AG08395 (cell line): ENCODE measurements around the gene MRPL39.
"Not testable (repeated sequence)": the region's sequence is repeated elsewhere in the genome, so short reads cannot be mapped to it uniquely, and the experiment has no call there.

ENCODE experiments used
- DNase-seq: peaks from one replicate; pipeline ENCODE4 v3.0.0; 2012; ENCODE audit warnings: mixed read lengths, low spot score

The MRPL39 gene

DNA sequence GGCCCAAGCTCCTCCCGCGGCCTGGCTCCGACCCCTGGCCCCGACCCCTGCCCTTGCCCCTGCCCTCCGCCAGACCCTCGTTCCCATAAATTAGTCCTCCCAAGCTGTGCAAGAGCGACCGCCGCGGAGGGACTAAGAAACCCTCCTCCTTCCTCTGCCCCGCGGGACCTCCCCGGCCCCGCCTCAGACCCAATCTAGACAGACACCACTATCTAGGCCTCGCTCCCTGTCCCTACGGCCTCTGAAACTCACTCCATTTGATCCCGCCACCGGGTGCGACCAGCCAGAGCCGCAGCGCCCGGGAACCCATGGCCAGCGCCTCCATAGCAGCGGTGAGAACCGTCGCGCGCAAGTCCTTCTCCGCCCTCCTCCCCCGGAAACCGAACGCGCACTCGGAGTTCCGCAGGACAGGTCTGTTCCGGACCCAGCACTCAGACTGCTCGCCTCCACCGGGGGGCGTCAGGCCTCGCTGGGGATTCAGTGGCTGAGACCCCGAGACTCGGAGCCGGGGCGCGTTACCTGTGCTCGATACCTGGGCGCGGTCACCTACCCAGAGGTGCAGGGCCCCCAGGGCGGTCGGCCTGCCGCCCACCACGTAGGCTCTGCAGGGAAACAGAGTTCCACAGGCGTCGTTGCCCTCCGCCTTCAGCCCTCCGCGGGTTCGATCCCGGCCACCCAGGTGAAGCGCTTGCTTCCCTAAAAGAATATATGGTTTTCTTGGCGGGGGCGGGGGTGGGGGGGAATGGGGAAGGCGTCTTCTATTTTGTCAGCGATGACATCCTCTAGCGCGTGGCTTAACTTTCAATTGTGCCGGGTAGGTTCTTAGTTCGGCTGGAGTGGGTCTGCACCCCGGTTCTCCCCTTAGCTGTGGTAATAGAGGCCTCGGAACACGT is at the start of gene MRPL39:
Gene MRPL39 (minus strand): TSS at position 331 of the 893 bp plus-strand sequence. CDS start 6 bp downstream, at position 325.
- peak; percentile 94 for DNase-seq

DNA sequence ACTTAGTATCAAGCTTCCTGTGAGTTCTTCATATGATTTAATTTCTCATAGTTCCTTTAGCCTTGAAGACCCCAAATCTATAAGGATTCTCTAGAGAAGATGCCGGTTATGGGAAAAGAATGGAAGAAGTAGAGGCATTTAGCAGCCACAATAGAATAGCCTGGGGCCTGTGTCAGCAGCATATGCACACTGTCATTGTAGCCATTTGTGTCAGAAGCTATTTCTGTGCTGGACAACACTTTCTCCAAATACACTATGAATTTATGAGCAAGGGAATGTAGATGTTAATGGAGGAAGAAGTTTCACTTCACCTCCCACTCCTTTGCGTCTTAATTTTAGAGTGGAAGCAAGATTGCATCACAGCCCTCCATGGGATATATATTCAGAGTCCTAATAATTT is 49.1 kb upstream of the MRPL39 start:
- DNase-seq = no peak

- no peak for DNase-seq
Measured at GRCh38 chr21:25649146-25649545, 41.9 kb upstream of the MRPL39 start.

- no peak for DNase-seq
Measured at GRCh38 chr21:25647647-25648046, 40.4 kb upstream of the MRPL39 start.

- DNase-seq = no peak
Measured at GRCh38 chr21:25646474-25646873, 39.2 kb upstream of the MRPL39 start.

GRCh38 chr21:25643486-25643885 is 36.2 kb upstream of the MRPL39 start:
- no peak for DNase-seq

DNA sequence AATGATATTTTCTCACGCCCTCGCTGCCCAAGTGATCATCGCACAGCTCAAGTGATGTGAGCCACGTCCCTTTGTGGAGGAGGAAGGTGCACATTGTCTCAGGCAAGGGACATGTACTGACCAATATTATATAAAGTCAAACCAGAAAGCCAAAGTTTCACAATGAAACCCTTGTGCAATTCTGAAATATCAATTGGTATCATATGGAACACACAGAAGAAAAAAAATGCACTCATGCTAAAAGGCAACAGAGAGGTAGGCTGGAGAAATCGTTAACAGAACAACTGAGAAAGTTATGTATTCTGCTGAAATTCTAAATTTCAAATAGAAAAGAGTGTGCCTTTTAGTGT is 33.6 kb upstream of the MRPL39 start:
- DNase-seq = no peak

DNA sequence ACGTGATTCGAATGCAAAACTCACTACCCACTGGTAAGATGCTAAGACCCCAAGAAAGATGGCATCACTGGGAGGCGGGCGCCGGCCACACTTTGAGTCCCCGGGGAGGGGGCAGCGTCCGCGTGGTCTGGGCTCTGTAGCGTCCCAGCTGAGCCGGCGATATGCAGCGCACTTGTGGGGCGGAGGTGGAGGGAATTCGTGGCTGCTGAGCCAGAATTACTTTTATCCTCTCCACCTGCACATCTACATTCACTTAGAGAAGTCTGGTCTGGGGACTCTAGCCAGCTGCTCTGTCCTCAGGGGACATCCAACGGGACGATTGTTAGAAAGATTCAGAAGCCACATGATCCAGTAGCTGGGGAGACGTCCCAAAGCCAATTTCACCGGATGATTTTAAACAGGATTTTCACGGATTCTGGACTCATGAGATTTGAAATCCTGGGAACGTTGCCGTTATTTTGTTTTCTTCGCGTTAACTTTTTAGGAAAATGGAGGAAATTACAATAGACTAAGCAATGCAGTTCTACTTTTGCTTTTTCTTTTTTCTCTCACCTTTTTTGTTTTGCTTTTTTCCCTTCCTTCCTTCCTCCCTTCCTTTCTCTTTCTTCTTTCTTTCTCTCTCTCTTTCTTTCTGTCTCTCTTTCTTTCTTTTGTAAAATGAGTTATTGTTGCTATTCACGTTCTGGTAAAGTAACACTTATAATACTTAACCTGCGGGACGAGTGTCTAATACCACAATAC is 33.1 kb upstream of the MRPL39 start:
- DNase-seq = peak; percentile 4

DNA sequence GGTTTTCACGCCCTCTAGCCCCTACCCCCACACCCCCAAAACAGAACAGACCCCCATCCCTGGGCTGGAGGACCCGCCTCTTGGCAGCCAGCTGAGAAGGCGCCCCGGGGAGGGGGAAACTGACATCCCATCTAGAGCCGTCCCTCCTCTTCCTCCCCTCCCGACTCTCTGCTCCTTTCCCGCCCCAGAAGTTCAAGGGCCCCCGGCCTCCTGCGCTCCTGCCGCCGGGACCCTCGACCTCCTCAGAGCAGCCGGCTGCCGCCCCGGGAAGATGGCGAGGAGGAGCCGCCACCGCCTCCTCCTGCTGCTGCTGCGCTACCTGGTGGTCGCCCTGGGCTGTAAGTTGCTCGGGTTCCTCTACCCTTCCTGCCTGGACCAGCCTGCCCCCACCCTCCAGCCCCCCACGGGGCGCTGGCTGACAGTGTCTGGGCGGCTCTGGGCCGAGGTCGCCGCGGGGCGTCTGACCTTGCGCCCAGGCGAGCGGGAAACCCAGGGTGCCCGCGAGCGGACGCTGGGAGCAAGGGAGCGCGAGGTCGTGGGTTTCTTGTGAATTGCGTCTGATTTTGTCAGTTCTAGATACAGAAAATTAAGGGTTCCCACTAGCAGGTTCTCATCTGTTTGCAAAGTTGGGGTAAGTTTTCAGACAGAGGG is 32.4 kb upstream of the MRPL39 start:
- peak; percentile 30 for DNase-seq

GRCh38 chr21:25638660-25639550 is 31.6 kb upstream of the MRPL39 start, which contains the start of gene JAM2:
TSS of gene JAM2 (plus strand) at chr21:25639258. CDS start at chr21:25639822, 564 bp downstream.
- peak; percentile 32 for DNase-seq

DNA sequence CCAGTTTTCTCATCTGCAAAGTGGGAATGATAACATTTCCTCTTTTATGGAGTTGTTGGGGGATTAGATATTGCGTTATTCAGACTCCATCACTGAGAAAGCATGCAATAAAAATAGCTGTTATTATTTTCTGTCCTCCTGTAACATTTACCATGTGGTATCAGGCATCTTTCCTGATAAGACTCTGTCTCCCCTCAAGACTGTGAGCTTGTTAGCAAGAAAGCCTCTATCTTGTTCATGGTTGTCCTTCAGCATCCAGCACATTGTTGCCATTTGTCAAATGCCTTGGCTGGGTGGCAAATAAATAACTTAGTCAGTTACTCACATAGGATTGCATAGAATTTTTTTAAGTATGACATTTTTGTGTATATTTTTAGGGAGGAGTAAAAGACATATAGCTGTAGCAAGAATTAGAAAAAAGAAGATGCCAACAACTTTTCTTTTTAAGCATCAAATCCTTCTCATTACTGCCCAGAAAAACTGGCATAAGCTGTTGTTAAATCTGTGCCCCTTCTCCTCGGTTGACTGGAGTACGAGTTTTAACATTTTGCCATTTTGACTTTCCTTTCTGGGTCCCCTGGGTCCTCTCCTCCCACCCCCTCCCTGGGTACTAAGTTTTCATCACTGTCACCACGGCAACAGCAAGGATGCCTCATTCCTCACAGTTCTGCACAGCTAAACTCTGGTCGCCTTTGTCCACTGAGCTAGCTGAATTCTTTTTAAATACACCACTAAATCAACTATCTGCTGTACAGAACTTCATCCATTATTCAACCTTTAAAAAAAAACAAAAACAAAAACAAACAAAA is 30.8 kb upstream of the MRPL39 start:
- no peak for DNase-seq

DNA sequence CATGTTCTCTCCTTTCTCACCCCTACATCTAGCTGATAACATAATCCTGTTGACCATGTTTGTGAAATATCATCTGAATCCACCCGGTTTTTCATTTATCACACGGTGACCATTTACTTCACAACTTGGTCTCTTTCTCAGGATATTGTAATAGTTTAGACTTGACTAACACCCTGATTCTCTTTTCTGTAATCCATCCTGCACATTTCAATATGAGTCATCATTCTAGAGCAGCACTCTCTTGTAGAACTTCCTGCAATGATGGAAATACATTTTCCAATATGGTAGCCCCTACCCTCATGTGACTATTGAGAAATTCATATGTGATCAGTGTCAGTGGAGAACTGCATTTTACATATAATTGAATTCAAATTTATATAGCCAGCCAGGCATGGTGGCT is 29.4 kb upstream of the MRPL39 start:
- DNase-seq = peak; percentile 4

GRCh38 chr21:25635310-25635709 is 28.0 kb upstream of the MRPL39 start:
- DNase-seq = no peak

GRCh38 chr21:25632296-25632695 is 25.0 kb upstream of the MRPL39 start:
- DNase-seq = no peak

DNA sequence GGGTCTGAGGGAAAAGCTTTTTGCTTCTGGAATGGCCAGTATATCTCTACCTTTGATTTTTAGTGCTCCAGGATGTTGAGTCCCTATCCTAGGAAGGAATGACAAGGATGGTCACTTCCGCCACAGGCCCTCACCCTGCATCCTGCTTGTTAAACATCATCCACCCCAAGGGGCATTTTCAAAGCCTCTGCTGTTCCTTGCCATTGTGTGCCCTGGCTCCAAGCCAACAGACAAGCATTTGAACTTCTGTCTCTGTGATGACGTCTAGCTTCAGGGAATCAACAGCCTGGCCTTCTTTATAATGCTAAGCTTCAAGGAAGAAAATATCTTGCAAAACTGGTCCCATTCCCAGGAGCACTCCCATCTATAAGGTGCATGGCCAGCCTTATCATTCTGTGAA is 19.5 kb upstream of the MRPL39 start:
- DNase-seq = no peak

DNA sequence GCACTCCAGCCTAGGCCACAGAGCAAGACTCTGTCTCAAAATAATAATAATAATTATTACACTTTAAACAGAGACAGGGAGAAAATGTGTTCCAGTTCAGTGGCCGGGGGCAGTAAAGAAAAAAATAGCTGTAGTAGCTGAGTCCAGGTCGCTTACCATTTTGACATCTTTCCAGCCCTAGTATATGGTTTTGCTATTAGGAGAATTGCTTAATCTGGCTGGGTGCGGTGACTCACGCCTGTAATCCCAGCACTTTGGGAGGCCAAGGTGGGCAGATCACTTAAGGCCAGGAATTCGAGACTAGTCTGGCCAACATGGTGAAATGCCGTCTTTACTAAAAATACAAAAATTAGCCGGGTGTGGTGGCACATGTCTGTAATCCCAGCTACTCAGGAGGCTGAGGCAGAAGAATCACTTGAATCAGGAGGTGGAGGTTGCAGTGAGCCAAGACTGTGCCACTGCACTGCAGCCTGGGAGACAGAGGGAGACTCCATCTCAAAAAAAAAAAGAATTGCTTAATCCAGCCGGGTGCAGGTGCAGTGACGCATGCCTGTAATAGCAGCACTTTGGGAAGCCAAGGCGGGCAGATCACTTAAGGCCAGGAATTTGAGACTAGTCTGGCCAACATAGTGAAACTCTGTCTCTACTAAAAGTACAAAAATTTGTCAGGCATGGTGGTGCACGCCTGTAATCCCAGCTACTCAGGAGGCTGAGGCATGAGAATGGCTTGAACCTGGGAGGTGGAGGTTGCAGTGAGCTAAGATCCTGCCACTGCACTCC is 18.7 kb upstream of the MRPL39 start:
- not testable (repeated sequence) for DNase-seq

- no peak for DNase-seq
Measured at GRCh38 chr21:25625036-25625435, 17.8 kb upstream of the MRPL39 start.

DNA sequence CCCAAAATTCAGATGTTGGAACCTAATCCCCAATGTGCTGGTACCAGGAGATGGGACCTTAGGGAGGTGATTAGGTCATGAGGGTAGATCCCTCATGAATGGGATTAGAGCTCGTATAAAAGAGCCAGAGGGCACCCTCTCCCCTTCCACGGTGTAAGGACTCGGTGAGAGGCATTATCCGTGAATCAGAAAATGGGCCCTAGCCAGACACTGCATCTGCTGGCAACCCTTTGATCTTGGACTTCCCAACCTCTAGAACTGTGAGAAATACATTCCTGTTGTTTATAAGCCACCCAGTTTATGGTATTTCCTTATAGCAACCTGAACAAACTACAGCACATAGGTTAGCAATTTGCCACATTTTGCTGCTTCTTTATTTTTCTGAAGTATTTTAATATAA is 17.2 kb upstream of the MRPL39 start:
- DNase-seq = no peak

DNA sequence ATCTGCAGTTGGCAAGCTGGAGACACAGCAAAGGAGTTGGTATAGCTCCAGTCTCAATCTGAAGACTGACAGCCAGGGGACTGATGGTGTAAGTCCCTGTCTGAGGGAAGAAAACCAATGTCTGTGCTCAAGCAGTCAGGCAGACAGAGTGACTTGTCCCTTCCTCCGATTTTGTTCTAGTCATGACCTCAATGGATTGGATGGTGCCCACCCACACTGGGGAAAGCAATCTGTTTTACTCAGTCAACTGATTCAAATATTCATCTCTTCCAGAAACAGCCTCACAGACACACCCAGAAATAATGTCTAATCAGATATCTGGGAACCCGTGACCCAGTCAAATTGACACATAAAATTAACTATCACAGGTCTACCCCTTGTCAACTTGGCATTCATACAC is 11.9 kb upstream of the MRPL39 start:
- no peak for DNase-seq

GRCh38 chr21:25615880-25616279 is 8.6 kb upstream of the MRPL39 start:
- DNase-seq = no peak
